Right ventricle myocardium inferior (tissue), 1 donor: ENCODE results near the gene NR3C2. TPM values are rescaled to one million over a fixed set of nuclear protein-coding genes. Genes with fewer than 3 reads are reported as not detected.

Experiments
- ATAC-seq: fragments of 200-7000 bp; cut with Tn5 transposase; one replicate; pipeline ENCODE4 v1.9.1; 2020; ENCODE audit warnings: mild to moderate bottlenecking, moderate library complexity
- DNase-seq: peaks from one replicate; pipeline ENCODE4 v3.0.0; 2021; ENCODE audit errors: missing footprints
- intact Hi-C: fragments of 100-400 bp; cut with DNase I; formaldehyde crosslinking; loops from one replicate; pipeline ENCODE4 v1.11.0; 2022
- total RNA-seq: library from RNA; stranded (reverse); fragmentation: NEBNext Ultra II Directional; extraction: Animal tissue kit (Norgen Biotek cat#: 25700); gene quantifications from one replicate; pipeline ENCODE4 v1.2.1, GENCODE V29; 2021
- donor health status: DM: no; HTN: yes; CAD: no; lungs with severe emphysema.

Gene NR3C2
- total RNA-seq, 1 donor from 2014 or later: 23.6 TPM

- DNase-seq: peak; percentile 70
- peak; percentile 73 for ATAC-seq
- intact Hi-C loops: loop anchor here (2.0 to 10.0 kb wide), 2 partner anchors 156 to 566 kb away; no protein-coding TSS in a partner anchor
Measured at GRCh38 chr4:148288448-148288847, 153.8 kb downstream of the NR3C2 start.

GRCh38 chr4:148287111-148287510 lies 155.1 kb downstream of the NR3C2 start:
- intact Hi-C loops: loop anchor here (10.0 kb wide), 1 partner anchor 568 kb away; no protein-coding TSS in a partner anchor
- DNase-seq (no peak), ATAC-seq (no peak)

- no peak for DNase-seq
- ATAC-seq: no peak
- intact Hi-C loops: loop anchor here (10.0 kb wide), 1 partner anchor 569 kb away; no protein-coding TSS in a partner anchor
Measured at GRCh38 chr4:148286012-148286411, 156.2 kb downstream of the NR3C2 start.

- no peak for ATAC-seq
- intact Hi-C loops: loop anchor here (10.0 kb wide), 1 partner anchor 571 kb away; no protein-coding TSS in a partner anchor
- no peak for DNase-seq
Measured at GRCh38 chr4:148283665-148284064, 158.5 kb downstream of the NR3C2 start.

- DNase-seq: peak; percentile 68
- intact Hi-C loops: loop anchor here (10.0 kb wide), 1 partner anchor 114 kb away; no protein-coding TSS in a partner anchor
- no peak for ATAC-seq
Measured at GRCh38 chr4:148278310-148278709, 163.9 kb downstream of the NR3C2 start.

- no peak for ATAC-seq
- DNase-seq: no peak
- intact Hi-C loops: loop anchor here (10.0 kb wide), 1 partner anchor 110 kb away; no protein-coding TSS in a partner anchor
Measured at GRCh38 chr4:148275266-148275665, 166.9 kb downstream of the NR3C2 start.

- intact Hi-C loops: loop anchor here (10.0 kb wide), 1 partner anchor 109 kb away; no protein-coding TSS in a partner anchor
- ATAC-seq (peak; percentile 90), DNase-seq (no peak)
Measured at GRCh38 chr4:148273501-148273986, 168.7 kb downstream of the NR3C2 start.

GRCh38 chr4:148271166-148271565 lies 171.0 kb downstream of the NR3C2 start:
- ATAC-seq (no peak), DNase-seq (no peak)
- intact Hi-C loops: loop anchor here (10.0 kb wide), 1 partner anchor 106 kb away; no protein-coding TSS in a partner anchor

GRCh38 chr4:148270630-148271029 lies 171.6 kb downstream of the NR3C2 start:
- ATAC-seq (no peak), DNase-seq (no peak)
- intact Hi-C loops: loop anchor here (10.0 kb wide), 1 partner anchor 106 kb away; no protein-coding TSS in a partner anchor

GRCh38 chr4:148268835-148269234 lies 173.4 kb downstream of the NR3C2 start:
- no peak for ATAC-seq
- intact Hi-C loops: no loop called here
- no peak for DNase-seq

- intact Hi-C loops: no loop called here
- DNase-seq (no peak), ATAC-seq (no peak)
Measured at GRCh38 chr4:148266921-148267320, 175.3 kb downstream of the NR3C2 start.

- ATAC-seq (no peak), DNase-seq (no peak)
- intact Hi-C loops: no loop called here
Measured at GRCh38 chr4:148266240-148266639, 176.0 kb downstream of the NR3C2 start.

GRCh38 chr4:148265627-148266026 lies 176.6 kb downstream of the NR3C2 start:
- intact Hi-C loops: no loop called here
- DNase-seq (no peak), ATAC-seq (no peak)

- intact Hi-C loops: no loop called here
- ATAC-seq: no peak
- DNase-seq: no peak
Measured at GRCh38 chr4:148263802-148264201, 178.4 kb downstream of the NR3C2 start.

- DNase-seq (no peak), ATAC-seq (no peak)
- intact Hi-C loops: no loop called here
Measured at GRCh38 chr4:148263127-148263526, 179.1 kb downstream of the NR3C2 start.

GRCh38 chr4:148261848-148262247 lies 180.4 kb downstream of the NR3C2 start:
- ATAC-seq (no peak), DNase-seq (no peak)
- intact Hi-C loops: no loop called here

GRCh38 chr4:148259841-148260240 lies 182.4 kb downstream of the NR3C2 start:
- ATAC-seq (no peak), DNase-seq (no peak)
- intact Hi-C loops: no loop called here

- no peak for DNase-seq
- ATAC-seq: peak; percentile 50
- intact Hi-C loops: no loop called here
Measured at GRCh38 chr4:148258535-148258934, 183.7 kb downstream of the NR3C2 start.

GRCh38 chr4:148255344-148255720 lies 186.9 kb downstream of the NR3C2 start:
- intact Hi-C loops: no loop called here
- DNase-seq: no peak
- no peak for ATAC-seq

GRCh38 chr4:148254621-148255343 lies 187.4 kb downstream of the NR3C2 start:
- ATAC-seq (no peak), DNase-seq (no peak)
- intact Hi-C loops: no loop called here
